H9 (cell line): Measurements from ENCODE around the gene STAC. TPM values are rescaled to one million over a fixed set of nuclear protein-coding genes. Genes with fewer than 3 reads are reported as not detected.
A peak's percentile ranks its signal among the peaks of the same experiment; 100 is the strongest.

Experiments used
- DNase-seq: peaks from one replicate; pipeline ENCODE4 v3.0.0-alpha.2; 2017
- H2AFZ ChIP-seq: one replicate; pipeline ENCODE4 v1.6.1; 2013; ENCODE audit warnings: mild to moderate bottlenecking, low read length, control low read depth, moderate library complexity
- H2AK5ac ChIP-seq: 2 replicates; pipeline ENCODE4 v1.6.1; 2013; ENCODE audit warnings: low read length, control low read depth, mixed read lengths; ENCODE audit not compliant: insufficient read length
- H2BK120ac ChIP-seq: one replicate; pipeline ENCODE4 v1.6.1; 2013; ENCODE audit warnings: low read depth, mild to moderate bottlenecking, low read length, control low read depth, inconsistent platforms; ENCODE audit not compliant: poor library complexity, severe bottlenecking
- H2BK12ac ChIP-seq: 2 replicates; pipeline ENCODE4 v1.6.1; 2013; ENCODE audit warnings: low read length, control low read depth, mixed read lengths, low read depth; ENCODE audit not compliant: insufficient read length
- H2BK15ac ChIP-seq: 2 replicates; pipeline ENCODE4 v1.6.1; 2013; ENCODE audit warnings: low read depth, low read length, control low read depth
- H2BK20ac ChIP-seq: one replicate; pipeline ENCODE4 v1.6.1; 2013; ENCODE audit warnings: low read depth, mild to moderate bottlenecking, low read length, control low read depth, inconsistent platforms; ENCODE audit not compliant: poor library complexity, severe bottlenecking
- H2BK5ac ChIP-seq: 2 replicates; pipeline ENCODE4 v1.6.1; 2013; ENCODE audit warnings: low read length, control low read depth, mixed read lengths; ENCODE audit not compliant: insufficient read length
- H3K14ac ChIP-seq: 2 replicates; pipeline ENCODE4 v1.6.1; 2013; ENCODE audit warnings: low read length, control low read depth; ENCODE audit not compliant: insufficient read depth
- H3K18ac ChIP-seq: 2 replicates; pipeline ENCODE4 v1.6.1; 2013; ENCODE audit warnings: low read depth, mild to moderate bottlenecking, mixed read lengths, low read length, control low read depth; ENCODE audit not compliant: insufficient read length
- H3K23ac ChIP-seq: 2 replicates; pipeline ENCODE4 v1.6.1; 2013; ENCODE audit warnings: low read length, control low read depth, mixed read lengths, low read depth; ENCODE audit not compliant: insufficient read length
- H3K23me2 ChIP-seq: 2 replicates; pipeline ENCODE4 v1.6.1; 2013; ENCODE audit warnings: low read depth, mild to moderate bottlenecking, mixed read lengths, low read length, control low read depth; ENCODE audit not compliant: insufficient read length, poor library complexity, severe bottlenecking
- H3K27ac ChIP-seq: 2 replicates; pipeline ENCODE4 v1.5.1; 2013; ENCODE audit warnings: low read length, control low read depth, mixed read lengths, low read depth; ENCODE audit not compliant: insufficient read length
- H3K27me3 ChIP-seq: 2 replicates; pipeline ENCODE4 v1.6.1; 2013; ENCODE audit warnings: low read length, control low read depth, inconsistent platforms; ENCODE audit not compliant: insufficient read depth
- H3K4ac ChIP-seq: 2 replicates; pipeline ENCODE4 v1.6.1; 2013; ENCODE audit warnings: low read depth, mild to moderate bottlenecking, control low read depth, inconsistent platforms, low read length, moderate library complexity
- H3K4me1 ChIP-seq: 2 replicates; pipeline ENCODE4 v1.6.1; 2013; ENCODE audit warnings: low read length, control low read depth, inconsistent platforms; ENCODE audit not compliant: insufficient read depth
- H3K4me2 ChIP-seq: 2 replicates; pipeline ENCODE4 v1.6.1; 2013; ENCODE audit warnings: low read length, control low read depth, mixed read lengths; ENCODE audit not compliant: insufficient read length, insufficient read depth
- H3K56ac ChIP-seq: 2 replicates; pipeline ENCODE4 v1.6.1; 2013; ENCODE audit warnings: low read depth, mild to moderate bottlenecking, mixed read lengths, low read length, control low read depth; ENCODE audit not compliant: insufficient read length
- H3K79me1 ChIP-seq: 2 replicates; pipeline ENCODE4 v1.6.1; 2013; ENCODE audit warnings: low read depth, mild to moderate bottlenecking, moderate library complexity, low read length, control low read depth, inconsistent platforms; ENCODE audit not compliant: insufficient read depth, poor library complexity, severe bottlenecking
- H3K79me2 ChIP-seq: 2 replicates; pipeline ENCODE4 v1.6.1; 2013; ENCODE audit warnings: low read length, control low read depth, inconsistent platforms; ENCODE audit not compliant: insufficient read depth
- H3K9ac ChIP-seq: 2 replicates; pipeline ENCODE4 v1.6.1; 2013; ENCODE audit warnings: low read length, control low read depth, mixed read lengths; ENCODE audit not compliant: insufficient read length; ENCODE audit errors: extremely low read depth
- H3K9me3 ChIP-seq: one replicate; pipeline ENCODE4 v1.6.1; 2013; ENCODE audit warnings: low read depth, low read length, inconsistent platforms; ENCODE audit not compliant: control insufficient read depth
- H3T11ph ChIP-seq: one replicate; pipeline ENCODE4 v1.6.1; 2013; ENCODE audit warnings: mild to moderate bottlenecking, low read length, control low read depth, inconsistent platforms
- H4K20me1 ChIP-seq: one replicate; pipeline ENCODE4 v1.6.1; 2013; ENCODE audit not compliant: control insufficient read depth, insufficient read length, insufficient read depth
- H4K5ac ChIP-seq: 2 replicates; pipeline ENCODE4 v1.6.1; 2013; ENCODE audit warnings: low read depth, mild to moderate bottlenecking, mixed read lengths, low read length, control low read depth; ENCODE audit not compliant: insufficient read length
- H4K8ac ChIP-seq: replicated peaks from 2 replicates; pipeline ENCODE4 v1.6.1; 2013; ENCODE audit warnings: low read length, control low read depth, mixed read lengths, low read depth; ENCODE audit not compliant: insufficient read length
- H4K91ac ChIP-seq: 2 replicates; pipeline ENCODE4 v1.6.1; 2013; ENCODE audit warnings: low read depth, mild to moderate bottlenecking, moderate library complexity, mixed read lengths, low read length, control low read depth; ENCODE audit not compliant: insufficient read length
- H3K27ac Mint-ChIP-seq, 3 experiments: 2 replicates in 2 of 3; 3 replicates in 1 of 3; pipeline ENCODE4 v1.8.0; 2020 to 2021; ENCODE audit warnings: mixed read lengths in 3 of 3, mild to moderate bottlenecking in 1 of 3, moderate library complexity in 1 of 3
- H3K27me3 Mint-ChIP-seq: 2 replicates; pipeline ENCODE4 v1.8.0; 2021; ENCODE audit warnings: low read depth, mild to moderate bottlenecking, moderate library complexity, mixed read lengths
- H3K36me3 Mint-ChIP-seq, 3 experiments: 2 replicates in 2 of 3; 3 replicates in 1 of 3; pipeline ENCODE4 v1.8.0; 2020 to 2021; ENCODE audit warnings: low read depth in 3 of 3, mixed read lengths in 3 of 3; ENCODE audit not compliant: insufficient read depth in 1 of 3
- H3K4me1 Mint-ChIP-seq, 2 experiments: 2 replicates each; pipeline ENCODE4 v1.8.0; 2020; ENCODE audit warnings: mixed read lengths in 2 of 2
- H3K4me3 Mint-ChIP-seq, 2 experiments: 2 replicates in 1 of 2; 3 replicates in 1 of 2; pipeline ENCODE4 v1.8.0; 2020 to 2021; ENCODE audit warnings: mild to moderate bottlenecking in 2 of 2, mixed read lengths in 2 of 2, moderate library complexity in 1 of 2
- H3K9me3 Mint-ChIP-seq, 2 experiments: 2 replicates in 1 of 2; 3 replicates in 1 of 2; pipeline ENCODE4 v1.8.0; 2020; ENCODE audit warnings: mild to moderate bottlenecking in 2 of 2, mixed read lengths in 2 of 2, moderate library complexity in 1 of 2
- WGBS: extraction: QIAGEN DNeasy Blood & Tissue Kit; methylation state at CpG from one replicate; pipeline ENCODE4 v1.1.7; 2013; ENCODE audit warnings: missing lambda C conversion rate, low lambda C conversion rate, mixed read lengths; ENCODE audit not compliant: insufficient read length; ENCODE audit errors: extremely low coverage; 5-methylcytosine and 5-hydroxymethylcytosine counted together
- total RNA-seq: library from RNA; stranded (reverse); gene quantifications from 2 replicates; pipeline ENCODE4 v1.2.1, GENCODE V29; 2021
- TF ChIP-seq, protein P1 (sequence below): fragments of 200-600 bp; sonication (generic); conservative IDR thresholded peaks from 3 replicates; pipeline ENCODE4 v1.8.0; 2021; ENCODE audit warnings: antibody characterized with exemption, mild to moderate bottlenecking

Gene STAC
- total RNA-seq, 1 experiment from 2014 or later = 3.0 TPM

DNA sequence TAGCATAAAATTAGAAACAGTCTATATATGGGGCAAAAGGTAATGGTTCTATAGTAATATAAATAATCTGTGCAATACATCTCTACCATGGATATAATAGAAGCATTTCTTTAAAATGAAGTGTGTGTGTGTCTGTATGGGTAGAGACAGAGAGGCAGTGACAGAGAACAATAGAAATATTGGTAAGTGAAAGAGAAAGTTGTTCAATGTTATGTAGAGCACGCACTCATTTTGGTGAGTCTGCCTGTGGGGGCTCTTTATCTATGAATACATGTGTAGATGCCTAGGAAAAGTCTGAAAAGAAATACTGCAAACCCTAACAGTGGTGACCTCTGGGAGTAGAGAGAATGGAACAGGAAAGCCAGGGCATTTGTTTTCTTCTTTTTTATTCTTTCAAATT, 182.6 kb downstream of the STAC start:
- Mint-ChIP-seq H3K4me3 (no peak overlapping the region), H3K27me3 (no peaks in the 10 kb centered on the region), H3K36me3 (no peaks in the 10 kb centered on the region; a peak in 1 of 7 replicates), H3K9me3 (peaks cover 0 to 11% of the 10 kb centered on the region in 2 experiments; a peak in 3 of 5 replicates), H3K4me1 (peaks cover 0 to 3% of the 10 kb centered on the region in 2 experiments; a peak in 1 of 4 replicates), H3K27ac (peak overlapping the region in 1 of 3 experiments; percentile 30; a peak in 1 of 7 replicates)
- no CpG with 5 or more reads among the region's 1 CpG for WGBS
- Histone ChIP-seq H4K20me1 (no peaks in the 10 kb centered on the region), H3K14ac (no peak overlapping the region), H3K9me3 (no peaks in the 10 kb centered on the region), H4K5ac (no peak overlapping the region), H4K8ac (no peak overlapping the region), H2BK12ac (no peak overlapping the region), H3T11ph (no peak overlapping the region), H3K79me1 (no peaks in the 10 kb centered on the region), H2BK120ac (no peak overlapping the region), H4K91ac (no peak overlapping the region), H3K9ac (no peak overlapping the region), H3K27ac (no peak overlapping the region), H3K4me2 (no peak overlapping the region), H3K4me1 (no peaks in the 10 kb centered on the region), H2BK5ac (no peak overlapping the region), H2AFZ (no peak overlapping the region), H3K79me2 (no peaks in the 10 kb centered on the region), H3K23me2 (no peaks in the 10 kb centered on the region), H3K4ac (no peak overlapping the region), H3K56ac (no peak overlapping the region), H2AK5ac (no peak overlapping the region), H3K27me3 (no peaks in the 10 kb centered on the region), H2BK15ac (no peak overlapping the region), H2BK20ac (no peak overlapping the region), H3K18ac (no peak overlapping the region), H3K23ac (no peak overlapping the region)
- TF ChIP-seq, protein P1, sequence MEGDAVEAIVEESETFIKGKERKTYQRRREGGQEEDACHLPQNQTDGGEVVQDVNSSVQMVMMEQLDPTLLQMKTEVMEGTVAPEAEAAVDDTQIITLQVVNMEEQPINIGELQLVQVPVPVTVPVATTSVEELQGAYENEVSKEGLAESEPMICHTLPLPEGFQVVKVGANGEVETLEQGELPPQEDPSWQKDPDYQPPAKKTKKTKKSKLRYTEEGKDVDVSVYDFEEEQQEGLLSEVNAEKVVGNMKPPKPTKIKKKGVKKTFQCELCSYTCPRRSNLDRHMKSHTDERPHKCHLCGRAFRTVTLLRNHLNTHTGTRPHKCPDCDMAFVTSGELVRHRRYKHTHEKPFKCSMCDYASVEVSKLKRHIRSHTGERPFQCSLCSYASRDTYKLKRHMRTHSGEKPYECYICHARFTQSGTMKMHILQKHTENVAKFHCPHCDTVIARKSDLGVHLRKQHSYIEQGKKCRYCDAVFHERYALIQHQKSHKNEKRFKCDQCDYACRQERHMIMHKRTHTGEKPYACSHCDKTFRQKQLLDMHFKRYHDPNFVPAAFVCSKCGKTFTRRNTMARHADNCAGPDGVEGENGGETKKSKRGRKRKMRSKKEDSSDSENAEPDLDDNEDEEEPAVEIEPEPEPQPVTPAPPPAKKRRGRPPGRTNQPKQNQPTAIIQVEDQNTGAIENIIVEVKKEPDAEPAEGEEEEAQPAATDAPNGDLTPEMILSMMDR = no peak
- no peak for DNase-seq
